HG03135 (cell line): Measurements from ENCODE around the gene MYO1C.
"Not testable (repeated sequence)": the region's sequence is repeated elsewhere in the genome, so short reads cannot be mapped to it uniquely, and the experiment has no call there.

ENCODE experiments used
- ATAC-seq: cut with Tn5 transposase; IDR thresholded peaks from one replicate; pipeline ENCODE4 v1.9.1; 2021; ENCODE audit warnings: mild to moderate bottlenecking, moderate library complexity; ENCODE audit not compliant: unreplicated experiment

MYO1C gene

GRCh38 chr17:1492249-1493206, at the start of gene MYO1C:
Gene MYO1C (minus strand): TSS chr17:1492686. CDS start chr17:1492487, 199 bp downstream.
- no peak for ATAC-seq

DNA sequence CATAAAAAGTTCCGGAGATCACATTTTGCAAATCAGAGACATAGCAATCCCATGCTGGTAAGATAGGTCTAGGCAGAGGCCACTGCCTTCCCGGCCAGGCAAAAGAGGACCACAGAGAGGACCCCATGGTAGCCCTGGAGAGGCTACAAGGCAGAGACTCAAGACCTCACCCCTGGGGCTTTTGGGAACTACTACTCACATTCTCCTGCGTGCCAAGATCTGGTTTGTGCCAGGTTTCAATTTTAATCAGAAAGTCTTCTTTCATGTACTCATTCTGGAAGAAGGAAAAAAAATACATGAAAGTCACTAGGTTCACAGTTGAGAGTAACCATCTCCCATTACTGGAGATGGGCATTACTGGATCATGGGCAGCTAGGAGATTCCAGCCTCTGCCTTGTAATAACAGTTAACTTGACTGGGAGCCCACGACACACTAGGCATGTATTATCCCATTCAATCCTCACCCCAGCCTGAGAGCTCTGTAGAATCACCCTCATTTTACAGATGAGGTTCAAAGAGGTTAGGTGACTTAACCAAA, 49.0 kb upstream of the MYO1C start:
- no peak for ATAC-seq

GRCh38 chr17:1539811-1540210, 47.3 kb upstream of the MYO1C start:
- no peak for ATAC-seq

- no peak for ATAC-seq
These were observed 43.3 kb upstream of the MYO1C start for GRCh38 chr17:1535737-1536136.

- no peak for ATAC-seq
These were observed 41.3 kb upstream of the MYO1C start for GRCh38 chr17:1533661-1534325.

DNA sequence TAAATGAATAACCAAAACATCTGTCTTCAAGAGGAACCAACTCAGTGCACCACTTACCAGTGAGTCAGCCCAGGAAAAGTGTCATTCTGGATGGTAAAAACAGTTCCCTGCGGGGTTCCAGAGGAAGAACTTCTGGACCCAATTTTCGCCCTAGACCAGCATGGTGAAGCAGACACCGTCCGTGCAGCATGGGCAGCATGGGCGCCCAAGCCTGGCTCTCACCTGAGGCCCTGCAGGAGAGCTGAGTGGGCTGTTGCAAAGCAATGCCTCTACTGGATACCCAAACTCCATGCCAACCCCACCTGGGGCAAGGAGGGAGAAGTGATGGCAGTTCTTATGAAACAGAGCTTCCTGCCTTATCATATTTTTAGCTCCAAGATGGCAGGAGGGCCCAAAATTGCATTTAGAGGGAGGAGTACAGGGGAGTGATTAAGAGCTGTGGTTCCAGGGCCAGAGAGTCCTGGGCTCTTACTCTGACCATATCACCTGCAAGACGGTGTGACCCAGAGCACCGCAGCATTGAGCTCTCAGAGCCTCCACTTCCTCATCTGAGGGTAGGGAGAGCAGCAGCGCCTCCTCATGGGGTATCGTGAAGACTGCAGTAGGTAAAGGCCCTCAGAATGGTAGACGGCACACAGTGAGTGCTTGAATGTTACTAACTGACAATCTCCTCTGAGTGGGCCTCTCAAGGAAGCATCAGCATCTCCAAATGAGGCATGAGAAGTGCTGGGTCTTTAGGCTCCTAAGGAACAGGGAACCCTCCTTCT, 40.5 kb upstream of the MYO1C start:
- no peak for ATAC-seq

DNA sequence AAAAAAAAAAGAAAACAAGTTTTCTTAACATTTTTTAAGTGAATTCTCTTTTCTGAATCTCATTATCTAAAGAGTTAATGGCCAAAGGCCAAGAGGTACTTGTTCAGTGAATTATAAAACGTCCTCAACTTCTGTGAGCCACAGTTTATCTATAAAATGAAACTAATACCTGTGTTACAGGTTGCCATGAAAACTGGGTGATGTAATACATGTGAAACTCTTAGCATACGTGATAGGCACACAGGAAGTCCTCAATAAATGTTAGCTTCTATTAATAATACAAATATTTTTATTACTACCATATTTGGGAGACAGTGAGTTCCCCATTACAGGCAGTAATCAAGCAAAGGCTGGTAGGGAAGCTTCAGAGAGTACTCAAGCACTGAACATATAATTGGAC, 37.4 kb upstream of the MYO1C start:
- ATAC-seq = no peak

DNA sequence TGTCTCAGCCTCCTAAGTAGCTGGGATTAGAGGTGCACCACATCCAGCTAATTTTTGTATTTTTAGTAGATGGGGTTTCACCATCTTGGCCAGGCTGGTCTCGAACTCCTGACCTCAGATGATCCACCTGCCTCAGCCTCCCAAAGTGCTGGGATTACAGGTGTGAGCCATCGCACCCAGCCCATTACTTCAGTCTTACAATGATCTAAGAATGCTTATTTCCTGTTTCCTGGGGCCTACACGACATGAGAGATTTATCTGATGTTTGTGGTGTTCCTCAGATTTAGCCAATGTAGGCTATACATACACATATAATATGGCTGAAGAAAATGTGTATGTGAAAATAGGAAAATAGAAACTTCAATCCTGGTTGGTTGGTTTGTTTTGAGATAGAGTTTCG, 34.4 kb upstream of the MYO1C start:
- not testable (repeated sequence) for ATAC-seq

GRCh38 chr17:1522626-1523025, 30.1 kb upstream of the MYO1C start:
- ATAC-seq = no peak

DNA sequence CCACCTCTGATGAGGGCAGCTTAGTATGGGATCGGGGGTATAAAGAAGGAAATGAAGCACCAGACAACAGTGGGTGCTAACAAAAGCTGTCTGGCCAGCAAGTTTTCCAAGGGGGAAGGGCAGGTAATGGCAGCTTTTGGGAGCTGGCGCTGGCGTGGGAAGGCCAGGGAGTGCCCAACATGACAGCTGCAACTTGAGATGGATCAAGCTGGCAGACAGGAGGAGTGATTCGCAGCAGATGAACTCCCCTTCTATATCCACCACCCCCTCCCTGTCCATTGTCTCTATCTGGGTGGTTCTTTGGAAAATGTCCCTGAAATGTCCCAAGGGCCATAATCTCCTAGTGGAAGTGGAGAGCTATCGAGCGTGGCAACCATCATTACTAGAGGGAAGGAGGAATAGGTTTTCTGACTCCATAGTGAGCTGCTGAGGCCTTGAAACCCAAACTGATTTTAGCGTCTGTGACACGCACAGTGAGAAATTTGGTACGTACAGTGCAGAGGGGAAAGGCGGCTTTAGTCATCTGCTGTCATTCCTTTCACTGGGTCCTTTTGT, 28.7 kb upstream of the MYO1C start:
- no peak for ATAC-seq

DNA sequence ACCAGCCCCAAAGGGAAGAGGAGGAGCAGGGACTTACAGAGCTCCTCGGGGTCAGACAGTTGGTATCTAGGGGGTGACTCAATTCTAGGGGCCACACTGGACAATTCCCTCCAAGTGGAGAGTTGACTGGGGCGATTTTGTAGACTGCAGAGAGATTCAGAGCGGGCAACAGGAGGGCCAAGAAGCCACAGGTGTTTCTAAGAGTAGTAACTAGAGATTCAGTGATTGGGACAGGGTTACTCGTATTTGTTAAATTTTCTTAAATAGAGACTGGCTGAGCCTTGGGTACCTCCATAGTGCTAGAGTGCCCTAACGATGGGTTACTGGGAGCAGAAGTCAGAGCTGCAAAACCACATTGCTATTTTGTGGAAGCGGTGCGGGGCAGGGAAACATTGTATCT, 27.2 kb upstream of the MYO1C start:
- no peak for ATAC-seq

DNA sequence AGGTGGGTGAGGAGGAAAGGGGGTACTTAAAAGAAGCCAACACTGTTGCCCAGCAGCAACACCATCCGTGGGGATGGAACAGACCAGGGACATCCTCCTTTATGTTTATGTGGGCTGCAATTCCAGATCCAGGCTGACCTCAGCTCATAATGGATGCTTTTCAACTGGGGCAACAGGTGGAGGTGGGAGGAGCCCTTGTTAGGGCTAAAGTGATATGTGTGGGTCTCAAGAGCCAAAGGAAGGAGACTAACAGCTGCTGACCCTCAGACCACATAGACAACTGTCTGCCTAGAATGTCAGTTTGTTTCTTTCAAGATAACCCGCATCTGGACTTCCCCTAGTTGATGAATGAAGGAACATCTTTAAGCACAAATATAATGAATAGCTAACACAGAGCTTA, 25.9 kb upstream of the MYO1C start:
- no peak for ATAC-seq

- peak; percentile 79 for ATAC-seq
These were observed 24.1 kb upstream of the MYO1C start, which contains the start of gene INPP5K for GRCh38 chr17:1516388-1517161. Gene INPP5K (minus strand): TSS chr17:1516612. CDS start chr17:1516499, 113 bp downstream.

DNA sequence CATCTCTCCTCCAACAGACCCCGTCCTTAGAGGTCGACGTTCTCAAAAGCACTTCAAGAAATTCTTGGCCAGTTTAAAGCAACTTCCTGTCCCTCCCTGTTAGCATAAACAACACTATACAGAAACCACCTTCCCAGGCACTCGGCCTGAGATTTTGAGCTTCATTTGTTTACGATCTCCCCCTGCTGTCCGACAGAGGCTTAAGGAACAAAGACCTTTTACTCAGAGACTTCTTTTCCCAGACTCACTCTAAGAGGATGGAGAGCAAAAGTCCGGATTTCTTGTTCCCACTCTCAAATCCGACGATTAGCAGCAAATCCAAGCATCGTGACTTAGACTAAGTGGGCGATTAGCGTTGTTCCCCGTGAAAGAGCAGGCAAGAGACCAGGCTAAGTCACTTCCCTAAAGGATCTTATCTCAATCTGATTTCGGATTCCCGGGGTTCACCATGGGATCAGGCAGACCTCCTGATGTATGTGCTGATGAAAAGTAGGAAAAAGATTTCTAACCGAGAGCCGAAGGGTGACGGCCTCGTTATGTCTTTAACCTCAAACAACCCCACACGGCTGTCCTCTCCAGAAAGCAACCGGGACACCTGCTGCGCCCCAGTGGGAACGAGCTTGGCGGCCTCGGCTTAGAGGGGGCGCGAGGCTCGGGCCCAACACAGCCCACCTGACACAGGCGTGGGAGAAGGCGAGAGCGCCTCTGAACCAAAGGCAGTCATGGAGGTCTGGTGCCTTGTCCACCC, 23.3 kb upstream of the MYO1C start:
- no peak for ATAC-seq

DNA sequence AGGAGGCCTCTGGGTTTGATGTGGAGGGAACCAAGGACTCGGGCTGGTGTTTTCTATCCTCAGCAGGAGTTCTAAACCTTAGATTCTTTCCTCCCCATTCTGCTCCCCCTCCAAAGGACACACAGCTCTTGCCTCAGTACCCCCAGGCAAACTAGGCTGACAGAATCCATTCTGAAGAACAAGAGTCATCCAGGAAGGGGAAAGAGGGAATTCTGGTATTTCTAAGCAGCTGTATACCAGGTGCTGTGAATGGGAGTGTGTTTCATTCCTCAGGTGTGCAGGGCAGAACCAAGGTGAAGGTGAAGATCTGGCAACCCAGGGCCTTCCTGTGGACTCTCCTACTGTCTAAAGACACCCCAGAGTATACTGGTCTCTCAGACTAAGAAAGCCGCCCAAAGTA, 19.9 kb upstream of the MYO1C start:
- no peak for ATAC-seq

GRCh38 chr17:1511756-1512321, 19.4 kb upstream of the MYO1C start:
- ATAC-seq = no peak

DNA sequence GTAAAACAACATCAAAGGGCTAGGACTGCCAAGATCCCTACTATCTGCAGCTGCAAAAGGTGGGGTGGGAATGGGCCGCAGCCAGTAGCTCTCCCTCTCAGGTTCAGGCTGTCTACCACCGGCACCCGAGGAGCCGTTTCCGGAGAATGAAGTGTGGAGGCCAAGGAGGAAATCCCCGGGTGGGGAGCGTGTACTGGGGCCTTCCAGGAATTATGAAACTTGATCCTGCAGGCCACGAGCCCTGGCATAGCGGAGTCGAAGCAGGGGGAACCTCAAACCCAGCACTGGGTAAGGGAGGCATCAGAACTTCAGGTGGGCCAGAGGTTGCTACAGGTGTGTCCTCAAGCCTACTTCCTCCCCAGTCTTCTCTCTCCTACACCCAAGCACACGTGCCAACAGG, 18.8 kb upstream of the MYO1C start:
- no peak for ATAC-seq

- no peak for ATAC-seq
These were observed 16.9 kb upstream of the MYO1C start for GRCh38 chr17:1509290-1509881.

DNA sequence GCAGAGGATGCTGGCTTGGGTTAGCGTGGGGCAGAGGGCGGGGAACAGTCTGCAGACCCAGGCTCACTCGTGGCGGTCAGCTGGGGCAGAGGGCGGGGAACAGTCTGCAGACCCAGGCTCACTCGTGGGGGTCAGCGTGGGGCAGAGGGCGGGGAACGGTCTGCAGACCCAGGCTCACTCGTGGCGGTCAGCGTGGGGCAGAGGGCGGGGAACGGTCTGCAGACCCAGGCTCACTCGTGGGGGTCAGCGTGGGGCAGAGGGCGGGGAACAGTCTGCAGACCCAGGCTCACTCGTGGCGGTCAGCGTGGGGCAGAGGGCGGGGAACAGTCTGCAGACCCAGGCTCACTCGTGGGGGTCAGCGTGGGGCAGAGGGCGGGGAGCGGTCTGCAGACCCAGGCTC, 16.2 kb upstream of the MYO1C start:
- not testable (repeated sequence) for ATAC-seq
